HL-60 (cell line): ENCODE measurements around the gene NETO2.

ENCODE experiments used
- DNase-seq, 2 experiments: peaks; one replicate each; pipeline ENCODE4 v3.0.0-alpha.2; 2010 to 2020; ENCODE audit warnings: low read depth in 1 of 2, low spot score in 1 of 2
- H3K27ac ChIP-seq: fragments of 250-450 bp; sonication (Bioruptor Pico); replicated peaks from 2 replicates; pipeline ENCODE4 v1.5.1; 2020; ENCODE audit warnings: mild to moderate bottlenecking, moderate library complexity
- H3K27me3 ChIP-seq: fragments of 250-450 bp; sonication (Bioruptor Pico); 2 replicates; pipeline ENCODE4 v1.5.1; 2021; ENCODE audit warnings: mild to moderate bottlenecking, moderate library complexity; ENCODE audit not compliant: insufficient read depth, poor library complexity, severe bottlenecking
- H3K4me3 ChIP-seq: replicated peaks from 2 replicates; pipeline ENCODE4 v1.5.1; 2011; ENCODE audit warnings: mild to moderate bottlenecking, control low read depth, low read length; ENCODE audit not compliant: insufficient read depth
- CTCF ChIP-seq: IDR thresholded peaks from one replicate; pipeline ENCODE4 v1.5.1; 2011; ENCODE audit warnings: low read length, control low read depth, inconsistent platforms; ENCODE audit not compliant: insufficient read depth
- GABPA ChIP-seq: IDR thresholded peaks from 2 replicates; pipeline ENCODE4 v1.6.1; 2012; ENCODE audit warnings: low read depth
- POLR2AphosphoS5 ChIP-seq: IDR thresholded peaks from 2 replicates; pipeline ENCODE4 v1.6.1; 2012; ENCODE audit warnings: low read depth
- REST ChIP-seq: IDR thresholded peaks from 2 replicates; pipeline ENCODE4 v1.6.1; 2012; ENCODE audit warnings: low read depth; ENCODE audit not compliant: insufficient replicate concordance
- SPI1 ChIP-seq: IDR thresholded peaks from 2 replicates; pipeline ENCODE4 v1.6.1; 2012; ENCODE audit warnings: low read depth, mild to moderate bottlenecking, borderline replicate concordance

Gene NETO2

GRCh38 chr16:47073223-47074155 lies 70.3 kb downstream of the NETO2 start:
- Histone ChIP-seq H3K27ac (no peak overlapping the region), H3K27me3 (no peaks in the 10 kb centered on the region), H3K4me3 (no peak overlapping the region)
- TF ChIP-seq GABPA (no peak), CTCF (no peak), POLR2AphosphoS5 (no peak), SPI1 (no peak), REST (no peak)
- no peak for DNase-seq

- Histone ChIP-seq H3K27me3 (no peaks in the 10 kb centered on the region), H3K4me3 (no peak overlapping the region), H3K27ac (no peak overlapping the region)
- no peak for DNase-seq
- TF ChIP-seq SPI1 (no peak), POLR2AphosphoS5 (no peak), REST (no peak), GABPA (no peak), CTCF (no peak)
These were observed 71.6 kb downstream of the NETO2 start for GRCh38 chr16:47072158-47072557.

GRCh38 chr16:47069841-47070584 lies 73.7 kb downstream of the NETO2 start:
- no peaks in the 10 kb centered on the region for H3K27me3 ChIP-seq
- H3K27ac ChIP-seq = no peak overlapping the region
- DNase-seq = no peak
- H3K4me3 ChIP-seq = no peak overlapping the region
- TF ChIP-seq POLR2AphosphoS5 (no peak), REST (no peak), GABPA (no peak), SPI1 (no peak), CTCF (no peak)
